Endodermal cell (in vitro differentiated cells): ENCODE results near the gene CYP2W1. TPM values are rescaled to one million over a fixed set of nuclear protein-coding genes. Genes with fewer than 3 reads are reported as not detected.
A peak's percentile ranks its signal among the peaks of the same experiment; 100 is the strongest.

Experiments
- DNase-seq: peaks from one replicate; pipeline ENCODE4 v3.0.0-alpha.2; 2017
- H3K27ac ChIP-seq: 2 replicates; pipeline ENCODE4 v1.5.1; 2013; ENCODE audit warnings: mild to moderate bottlenecking, low read depth, low read length, moderate library complexity
- H3K27me3 ChIP-seq: 2 replicates; pipeline ENCODE4 v1.6.1; 2013; ENCODE audit warnings: mild to moderate bottlenecking, low read length, moderate library complexity; ENCODE audit not compliant: insufficient read depth, control insufficient read depth, poor library complexity, severe bottlenecking
- H3K36me3 ChIP-seq: 2 replicates; pipeline ENCODE4 v1.7.0; 2013; ENCODE audit warnings: mild to moderate bottlenecking, low read length, moderate library complexity; ENCODE audit not compliant: control insufficient read depth, insufficient read depth
- H3K4me1 ChIP-seq: one replicate; pipeline ENCODE4 v1.7.0; 2013; ENCODE audit warnings: low read length; ENCODE audit not compliant: control insufficient read depth, insufficient read depth
- H3K4me3 ChIP-seq: 2 replicates; pipeline ENCODE4 v1.5.1; 2013; ENCODE audit warnings: mild to moderate bottlenecking, low read length, moderate library complexity
- H3K9ac ChIP-seq: 2 replicates; pipeline ENCODE4 v1.6.1; 2013; ENCODE audit warnings: mild to moderate bottlenecking, low read length, moderate library complexity; ENCODE audit not compliant: poor library complexity, severe bottlenecking; ENCODE audit errors: extremely low read depth
- H3K9me3 ChIP-seq: 2 replicates; pipeline ENCODE4 v1.6.1; 2013; ENCODE audit warnings: mild to moderate bottlenecking, low read length, moderate library complexity; ENCODE audit not compliant: control insufficient read depth
- H3K27ac Mint-ChIP-seq: 2 replicates; pipeline ENCODE4 v1.8.0; 2020; ENCODE audit warnings: mixed read lengths
- H3K27me3 Mint-ChIP-seq: 2 replicates; pipeline ENCODE4 v1.8.0; 2021; ENCODE audit warnings: mild to moderate bottlenecking, mixed read lengths; ENCODE audit not compliant: insufficient read depth
- H3K36me3 Mint-ChIP-seq: 2 replicates; pipeline ENCODE4 v1.8.0; 2020; ENCODE audit warnings: low read depth, mixed read lengths
- H3K4me1 Mint-ChIP-seq: 2 replicates; pipeline ENCODE4 v1.8.0; 2020; ENCODE audit warnings: mixed read lengths
- H3K4me3 Mint-ChIP-seq: 2 replicates; pipeline ENCODE4 v1.8.0; 2020; ENCODE audit warnings: mild to moderate bottlenecking, moderate library complexity, mixed read lengths
- H3K9me3 Mint-ChIP-seq: 2 replicates; pipeline ENCODE4 v1.8.0; 2020; ENCODE audit warnings: mild to moderate bottlenecking, mixed read lengths
- CTCF ChIP-seq: fragments of 200-600 bp; sonication (generic); conservative IDR thresholded peaks from 2 replicates; pipeline ENCODE4 v1.5.0; 2021; ENCODE audit warnings: antibody characterized with exemption, mild to moderate bottlenecking
- WGBS, 2 experiments: methylation state at CpG; one replicate each; pipeline versions ENCODE4 v1.1.5 to v1.1.7; 2013; ENCODE audit warnings: missing lambda C conversion rate in 2 of 2, mixed read lengths in 1 of 2; ENCODE audit not compliant: insufficient coverage in 1 of 2, insufficient read length in 1 of 2; 5-methylcytosine and 5-hydroxymethylcytosine counted together
- total RNA-seq, 2 donors: library from RNA; stranded (reverse); fragmentation: NEBNext Ultra II Directional in 1 of 2; extraction: Animal tissue kit (Norgen Biotek cat#: 25700) in 1 of 2; gene quantifications; 2 replicates in 1 of 2; 3 replicates in 1 of 2; pipeline ENCODE4 v1.2.1, GENCODE V29; 2021

Gene CYP2W1
- total RNA-seq, 2 donors from 2014 or later = not detected

GRCh38 chr7:1004018-1004852 lies 21.3 kb downstream of the CYP2W1 start:
- Mint-ChIP-seq H3K36me3 (peaks cover 14% of the 10 kb centered on the region), H3K27me3 (no peaks in the 10 kb centered on the region), H3K4me3 (no peak overlapping the region), H3K27ac (no peak overlapping the region), H3K4me1 (no peaks in the 10 kb centered on the region), H3K9me3 (no peaks in the 10 kb centered on the region)
- Histone ChIP-seq H3K27me3 (no peaks in the 10 kb centered on the region), H3K4me1 (no peaks in the 10 kb centered on the region), H3K9me3 (no peaks in the 10 kb centered on the region), H3K36me3 (peaks cover 9% of the 10 kb centered on the region), H3K9ac (no peak overlapping the region), H3K4me3 (no peak overlapping the region), H3K27ac (peak overlapping the region; percentile 49)
- no peak for TF ChIP-seq CTCF
- 95 to 98% methylated on average over 22 to 32 of the region's 32 CpGs for WGBS, 2 experiments
- no peak for DNase-seq

- Histone ChIP-seq H3K9me3 (no peaks in the 10 kb centered on the region), H3K4me3 (no peak overlapping the region), H3K27ac (no peak overlapping the region), H3K4me1 (no peaks in the 10 kb centered on the region), H3K9ac (no peak overlapping the region), H3K27me3 (no peaks in the 10 kb centered on the region), H3K36me3 (peaks cover 6% of the 10 kb centered on the region)
- H3K4me1 Mint-ChIP-seq = no peaks in the 10 kb centered on the region
- no peak overlapping the region for H3K27ac Mint-ChIP-seq
- 96 to 98% methylated on average over 16 to 21 of the region's 21 CpGs for WGBS, 2 experiments
- H3K27me3 Mint-ChIP-seq = no peaks in the 10 kb centered on the region
- no peak for DNase-seq
- H3K4me3 Mint-ChIP-seq = no peak overlapping the region
- H3K9me3 Mint-ChIP-seq = no peaks in the 10 kb centered on the region
- peaks cover 19% of the 10 kb centered on the region for H3K36me3 Mint-ChIP-seq
- TF ChIP-seq CTCF = no peak
Measured at GRCh38 chr7:1005303-1005702, 22.3 kb downstream of the CYP2W1 start.

GRCh38 chr7:1007901-1008300 lies 24.9 kb downstream of the CYP2W1 start:
- WGBS, 2 experiments = 92 to 93% methylated on average over 6 to 15 of the region's 15 CpGs
- Histone ChIP-seq H3K36me3 (peaks cover 6% of the 10 kb centered on the region), H3K9ac (no peak overlapping the region), H3K4me3 (no peak overlapping the region), H3K27me3 (no peaks in the 10 kb centered on the region), H3K4me1 (no peaks in the 10 kb centered on the region), H3K9me3 (no peaks in the 10 kb centered on the region), H3K27ac (no peak overlapping the region)
- Mint-ChIP-seq H3K4me3 (no peak overlapping the region), H3K36me3 (peaks cover 17% of the 10 kb centered on the region), H3K27me3 (no peaks in the 10 kb centered on the region), H3K4me1 (no peaks in the 10 kb centered on the region), H3K9me3 (no peaks in the 10 kb centered on the region), H3K27ac (no peak overlapping the region)
- DNase-seq = no peak
- TF ChIP-seq CTCF = no peak
